Measurements from ENCODE around the gene MIB1.

Gene MIB1

DNA sequence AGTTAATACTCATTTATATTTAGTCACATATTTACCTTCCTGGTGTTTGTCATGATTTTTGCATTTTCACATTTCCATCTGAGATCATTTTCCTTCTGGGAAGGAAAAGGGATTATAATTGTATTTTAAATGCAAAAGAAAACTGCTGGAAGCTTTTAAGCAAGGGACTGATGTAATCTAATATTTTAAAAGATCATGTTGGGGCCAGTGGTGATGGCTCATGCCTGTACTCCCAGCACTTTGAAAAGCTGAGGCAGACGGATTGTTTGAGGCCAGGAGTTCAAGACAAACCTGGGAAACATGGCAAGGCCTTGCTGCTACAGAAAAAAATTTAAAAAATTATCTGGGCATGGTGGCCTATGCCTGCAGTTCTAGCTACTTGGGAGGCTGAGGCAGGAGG, 149.0 kb downstream of the MIB1 start:
- peaks cover 46% of the 10 kb centered on the region for H3K9me3 Mint-ChIP-seq
- H3K27ac Mint-ChIP-seq: no peak overlapping the region
- H3K27me3 Mint-ChIP-seq (ENCODE audit: low read depth, poor library complexity): peaks cover 4% of the 10 kb centered on the region
- no peaks in the 10 kb centered on the region for H3K4me1 Mint-ChIP-seq
- no peaks in the 10 kb centered on the region for H3K36me3 Mint-ChIP-seq (ENCODE audit: low read depth)
- no peak for DNase-seq
- no peak overlapping the region for H3K4me3 Mint-ChIP-seq
- TF ChIP-seq, protein P1, sequence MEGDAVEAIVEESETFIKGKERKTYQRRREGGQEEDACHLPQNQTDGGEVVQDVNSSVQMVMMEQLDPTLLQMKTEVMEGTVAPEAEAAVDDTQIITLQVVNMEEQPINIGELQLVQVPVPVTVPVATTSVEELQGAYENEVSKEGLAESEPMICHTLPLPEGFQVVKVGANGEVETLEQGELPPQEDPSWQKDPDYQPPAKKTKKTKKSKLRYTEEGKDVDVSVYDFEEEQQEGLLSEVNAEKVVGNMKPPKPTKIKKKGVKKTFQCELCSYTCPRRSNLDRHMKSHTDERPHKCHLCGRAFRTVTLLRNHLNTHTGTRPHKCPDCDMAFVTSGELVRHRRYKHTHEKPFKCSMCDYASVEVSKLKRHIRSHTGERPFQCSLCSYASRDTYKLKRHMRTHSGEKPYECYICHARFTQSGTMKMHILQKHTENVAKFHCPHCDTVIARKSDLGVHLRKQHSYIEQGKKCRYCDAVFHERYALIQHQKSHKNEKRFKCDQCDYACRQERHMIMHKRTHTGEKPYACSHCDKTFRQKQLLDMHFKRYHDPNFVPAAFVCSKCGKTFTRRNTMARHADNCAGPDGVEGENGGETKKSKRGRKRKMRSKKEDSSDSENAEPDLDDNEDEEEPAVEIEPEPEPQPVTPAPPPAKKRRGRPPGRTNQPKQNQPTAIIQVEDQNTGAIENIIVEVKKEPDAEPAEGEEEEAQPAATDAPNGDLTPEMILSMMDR (IDR thresholded peaks at IDR 0.05): no peak

DNA sequence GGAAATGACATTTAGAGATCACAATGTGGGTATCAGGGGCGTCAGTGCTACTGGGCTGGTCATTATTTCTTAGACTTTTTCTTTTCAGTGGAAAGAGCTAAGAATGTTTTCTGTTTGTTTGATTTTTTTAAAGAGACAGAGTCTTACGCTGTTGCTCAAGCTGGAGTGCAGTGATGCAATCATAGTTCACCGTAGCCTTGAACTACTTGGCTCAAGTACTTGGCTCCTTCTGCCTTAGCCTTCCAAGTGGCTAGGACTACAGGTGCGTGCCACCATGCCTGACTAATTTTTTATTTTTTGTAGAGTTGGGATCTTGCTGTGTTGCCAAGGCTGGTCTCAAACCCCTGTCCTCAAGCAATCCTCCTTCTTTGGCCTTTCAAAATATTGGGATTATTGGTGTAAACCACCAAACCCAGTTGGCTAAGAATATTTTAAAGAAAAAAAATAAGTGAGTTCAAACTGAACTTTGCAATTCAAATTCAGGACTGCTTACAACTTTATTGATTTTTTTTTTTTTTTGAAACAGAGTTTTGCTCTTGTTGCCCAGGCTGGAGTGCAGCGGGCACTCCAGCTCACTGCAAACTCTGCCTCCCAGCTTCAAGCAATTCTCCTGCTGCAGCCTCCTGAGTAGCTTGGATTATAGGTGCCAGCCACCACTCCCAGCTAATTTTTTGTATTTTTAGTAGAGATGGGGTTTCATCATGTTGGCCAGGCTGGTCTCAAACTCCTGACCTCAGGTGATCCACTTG, 154.2 kb downstream of the MIB1 start:
- peaks cover 15% of the 10 kb centered on the region for H3K9me3 Mint-ChIP-seq
- H3K4me3 Mint-ChIP-seq: no peak overlapping the region
- H3K27me3 Mint-ChIP-seq (ENCODE audit: low read depth, poor library complexity): peaks cover 11% of the 10 kb centered on the region
- no peak for DNase-seq
- TF ChIP-seq, protein P1 (IDR thresholded peaks at IDR 0.05): no peak
- H3K4me1 Mint-ChIP-seq: no peaks in the 10 kb centered on the region
- H3K36me3 Mint-ChIP-seq (ENCODE audit: low read depth): no peaks in the 10 kb centered on the region
- H3K27ac Mint-ChIP-seq: no peak overlapping the region

DNA sequence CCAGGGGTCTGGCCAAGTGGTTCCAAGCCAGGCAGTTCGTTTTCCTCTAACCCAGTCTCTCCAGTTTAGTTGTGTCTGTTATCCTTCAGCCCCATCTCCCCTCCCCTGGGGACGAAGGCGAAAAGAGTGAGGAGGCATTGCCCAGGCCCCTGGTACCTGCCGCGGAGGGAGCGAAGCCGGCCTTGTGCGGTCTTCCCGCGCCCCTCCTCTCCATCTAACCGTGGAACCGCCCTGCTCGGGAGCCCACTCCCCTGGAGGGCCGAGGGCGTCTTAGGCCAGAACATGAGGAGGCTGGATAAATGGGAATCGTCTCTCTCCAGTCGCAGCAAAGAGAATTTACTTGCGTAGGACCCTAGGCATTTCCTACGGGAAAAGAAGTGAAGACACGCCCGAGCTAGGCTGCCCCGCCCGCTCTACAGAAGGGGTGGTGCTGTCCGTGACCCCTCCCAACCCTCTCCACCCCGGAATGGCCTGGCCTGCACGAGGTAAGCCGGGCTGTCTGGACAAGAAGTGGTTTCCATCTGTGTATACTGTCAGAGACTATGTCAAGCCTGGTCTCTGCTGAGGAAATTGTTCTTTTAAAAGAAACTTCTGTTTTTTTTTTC, 156.2 kb downstream of the MIB1 start:
- TF ChIP-seq, protein P1 (IDR thresholded peaks at IDR 0.05): no peak
- H3K27ac Mint-ChIP-seq: no peak overlapping the region
- peaks cover under 1% of the 10 kb centered on the region for H3K4me1 Mint-ChIP-seq
- no peak for DNase-seq
- H3K36me3 Mint-ChIP-seq (ENCODE audit: low read depth): no peaks in the 10 kb centered on the region
- H3K9me3 Mint-ChIP-seq: peaks cover 8% of the 10 kb centered on the region
- H3K27me3 Mint-ChIP-seq (ENCODE audit: low read depth, poor library complexity): peaks cover 10% of the 10 kb centered on the region
- no peak overlapping the region for H3K4me3 Mint-ChIP-seq

DNA sequence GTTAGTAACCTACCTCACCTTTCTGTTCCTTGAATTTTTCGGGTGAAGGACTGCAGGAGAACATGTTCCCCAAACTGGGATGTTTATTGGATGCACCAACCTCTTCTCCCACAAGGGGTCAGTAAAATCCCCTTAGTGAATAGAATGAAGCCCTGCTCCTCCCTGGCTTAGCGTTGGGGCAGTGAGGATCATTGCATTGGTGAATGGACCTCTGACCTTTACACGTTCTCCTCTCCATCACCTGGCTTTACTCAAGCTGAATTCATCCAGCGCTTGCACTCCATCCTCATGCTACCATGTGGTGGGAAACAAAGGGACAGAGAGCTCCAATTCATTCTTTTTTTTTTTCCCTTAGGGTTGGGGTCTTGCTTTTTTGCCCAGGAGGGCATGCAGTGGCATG, 157.2 kb downstream of the MIB1 start:
- no peak overlapping the region for H3K4me3 Mint-ChIP-seq
- H3K4me1 Mint-ChIP-seq: peaks cover 4% of the 10 kb centered on the region
- TF ChIP-seq, protein P1 (IDR thresholded peaks at IDR 0.05): peak; percentile 75
- H3K36me3 Mint-ChIP-seq (ENCODE audit: low read depth): no peaks in the 10 kb centered on the region
- DNase-seq: peak; percentile 68
- peaks cover 10% of the 10 kb centered on the region for H3K27me3 Mint-ChIP-seq (ENCODE audit: low read depth, poor library complexity)
- no peak overlapping the region for H3K27ac Mint-ChIP-seq
- peaks cover 8% of the 10 kb centered on the region for H3K9me3 Mint-ChIP-seq

DNA sequence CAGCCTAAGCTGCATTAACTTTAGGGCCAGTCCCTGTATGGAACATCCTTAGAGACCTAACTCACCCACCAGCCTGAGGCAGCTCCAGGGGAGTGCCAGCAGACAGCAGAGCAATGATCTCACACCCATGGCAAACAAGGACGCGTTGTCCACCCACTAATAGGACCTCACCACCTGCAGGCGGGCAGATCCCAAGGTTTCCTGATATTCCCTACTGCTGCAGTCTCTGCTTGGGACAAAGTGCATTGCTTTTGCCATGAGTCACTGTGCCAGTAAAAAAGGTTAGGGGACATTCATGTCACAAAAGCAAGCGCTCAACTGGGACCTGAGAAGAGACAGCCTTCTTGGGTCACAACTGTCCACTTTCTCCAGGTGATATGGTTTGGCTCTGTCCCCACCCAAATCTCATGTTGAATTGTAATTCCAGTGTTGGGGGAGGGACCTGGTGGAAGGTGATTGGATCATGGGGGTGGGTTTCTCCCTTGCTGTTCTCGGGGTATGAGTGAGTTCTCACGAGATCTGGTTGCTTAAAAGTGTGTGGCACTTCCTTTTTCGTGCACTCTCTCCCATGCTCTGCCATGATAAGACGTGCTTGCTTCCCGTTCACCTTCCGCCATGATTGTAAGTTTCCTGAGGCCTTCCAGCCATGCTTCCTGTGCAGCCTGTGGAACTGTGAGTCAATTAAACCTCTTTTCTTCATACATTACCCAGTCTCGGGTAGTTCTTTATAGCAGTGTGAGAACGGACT, 160.2 kb downstream of the MIB1 start:
- no peak for DNase-seq
- TF ChIP-seq, protein P1 (IDR thresholded peaks at IDR 0.05): no peak
- peaks cover 8% of the 10 kb centered on the region for H3K9me3 Mint-ChIP-seq
- no peak overlapping the region for H3K27ac Mint-ChIP-seq
- H3K27me3 Mint-ChIP-seq (ENCODE audit: low read depth, poor library complexity): peaks cover 19% of the 10 kb centered on the region
- no peaks in the 10 kb centered on the region for H3K36me3 Mint-ChIP-seq (ENCODE audit: low read depth)
- H3K4me3 Mint-ChIP-seq: no peak overlapping the region
- peaks cover 4% of the 10 kb centered on the region for H3K4me1 Mint-ChIP-seq
